NCI-H146 (cell line): ENCODE measurements around the gene ARPP21.

ENCODE experiments used
- DNase-seq: peaks from one replicate; lab custom pipeline; 2025; lab: John Stamatoyannopoulos, UW

Gene ARPP21

GRCh38 chr3:35641920-35642527, 2.7 kb downstream of the ARPP21 start:
- no peak for DNase-seq

- no peak for DNase-seq
Observed at GRCh38 chr3:35643495-35643894, 4.2 kb downstream of the ARPP21 start.

- no peak for DNase-seq
Observed at GRCh38 chr3:35644451-35644850, 5.1 kb downstream of the ARPP21 start.

DNA sequence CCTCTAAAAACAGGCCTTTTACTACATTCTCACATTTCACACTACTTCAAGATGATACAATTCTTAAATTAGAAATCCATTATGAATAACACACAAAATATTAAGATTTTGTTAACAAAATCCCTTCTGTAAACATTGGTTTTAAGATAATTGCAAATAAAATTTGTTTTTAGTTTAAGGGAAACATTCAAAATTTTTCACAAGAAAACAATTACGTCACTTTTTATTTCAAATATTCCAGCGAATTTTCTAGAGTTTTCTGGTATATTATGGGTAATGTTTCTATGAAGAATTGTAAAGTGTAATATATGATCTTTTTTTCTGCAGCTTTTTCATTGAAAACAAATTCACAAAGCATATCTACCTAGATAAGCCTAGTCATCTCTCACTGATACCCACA, 5.9 kb downstream of the ARPP21 start:
- no peak for DNase-seq

DNA sequence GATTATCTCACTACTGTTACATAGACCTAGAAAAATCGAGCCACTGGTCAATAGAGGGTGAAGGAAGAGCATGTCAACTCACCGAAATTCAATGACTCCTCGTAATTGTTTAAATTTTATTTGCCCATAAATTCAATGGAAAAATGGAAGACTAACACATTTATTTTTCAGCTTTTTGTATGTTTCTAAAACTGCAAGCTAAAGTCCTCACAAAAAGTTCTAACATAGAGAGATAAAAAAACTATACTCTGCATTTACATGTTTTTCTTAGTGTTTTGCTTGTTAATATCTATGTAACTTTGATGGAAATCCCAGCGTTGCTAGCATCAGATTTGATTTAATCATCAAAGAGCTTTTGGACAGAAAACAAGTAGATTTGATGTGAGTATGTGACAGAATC, 6.8 kb downstream of the ARPP21 start:
- no peak for DNase-seq

- no peak for DNase-seq
Observed at GRCh38 chr3:35647461-35647860, 8.1 kb downstream of the ARPP21 start.

DNA sequence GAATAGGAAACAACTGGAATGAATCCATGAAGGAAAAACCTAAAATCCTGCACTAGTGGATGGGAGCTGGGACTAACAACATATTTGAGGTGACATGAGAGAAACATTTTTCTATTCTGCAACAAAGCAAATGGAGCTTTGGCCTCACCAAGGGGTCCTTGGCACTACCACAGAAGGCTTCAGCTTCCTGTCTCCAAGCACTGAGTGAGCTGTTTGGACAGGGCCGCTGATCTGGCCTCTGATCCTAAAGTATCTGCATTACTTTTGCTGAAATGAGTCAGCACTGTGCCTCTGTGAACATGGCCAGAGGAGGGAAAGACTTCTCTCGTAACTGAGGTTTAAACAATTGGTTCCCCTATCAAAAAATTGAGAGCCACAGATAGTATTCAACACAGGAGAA, 9.0 kb downstream of the ARPP21 start:
- DNase-seq: no peak

GRCh38 chr3:35649405-35649804, 10.1 kb downstream of the ARPP21 start:
- no peak for DNase-seq

DNA sequence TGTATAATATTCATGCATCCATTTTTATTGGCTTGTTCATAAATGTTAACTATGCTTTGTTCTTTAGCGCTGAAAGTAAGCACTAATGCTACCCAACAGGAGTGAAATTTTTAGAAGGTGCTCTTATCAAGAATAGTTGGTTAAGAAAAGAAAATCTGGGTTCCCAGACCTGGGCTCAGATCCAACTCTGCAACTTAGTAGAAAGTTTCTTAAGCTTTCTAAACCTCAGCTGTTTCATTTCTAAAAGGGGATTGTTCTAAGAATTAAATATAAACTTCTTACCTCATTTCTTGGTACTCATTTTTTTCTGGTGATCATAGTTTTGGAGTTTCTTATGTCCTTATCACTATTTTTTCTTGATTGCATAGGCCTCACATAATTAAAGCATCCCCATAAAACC, 12.1 kb downstream of the ARPP21 start:
- no peak for DNase-seq

DNA sequence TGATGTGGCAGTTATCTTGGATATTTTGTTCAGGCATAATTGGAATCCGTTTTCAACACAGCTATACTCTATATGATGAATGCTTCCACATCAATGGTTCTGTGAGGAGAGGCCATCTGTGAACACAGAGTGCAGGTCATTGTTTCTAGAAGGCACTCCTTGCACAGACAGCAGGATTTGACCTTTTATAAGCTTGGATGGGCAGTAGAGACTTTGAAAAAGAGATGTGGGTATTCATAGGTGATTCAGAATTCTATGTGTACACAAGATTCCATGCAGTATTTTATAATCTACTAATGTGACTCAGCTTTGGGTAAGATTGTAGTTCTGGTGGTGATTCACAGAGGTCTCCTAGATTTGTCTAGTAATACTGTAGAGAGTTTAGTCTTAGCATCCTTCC, 12.5 kb downstream of the ARPP21 start:
- DNase-seq: no peak

DNA sequence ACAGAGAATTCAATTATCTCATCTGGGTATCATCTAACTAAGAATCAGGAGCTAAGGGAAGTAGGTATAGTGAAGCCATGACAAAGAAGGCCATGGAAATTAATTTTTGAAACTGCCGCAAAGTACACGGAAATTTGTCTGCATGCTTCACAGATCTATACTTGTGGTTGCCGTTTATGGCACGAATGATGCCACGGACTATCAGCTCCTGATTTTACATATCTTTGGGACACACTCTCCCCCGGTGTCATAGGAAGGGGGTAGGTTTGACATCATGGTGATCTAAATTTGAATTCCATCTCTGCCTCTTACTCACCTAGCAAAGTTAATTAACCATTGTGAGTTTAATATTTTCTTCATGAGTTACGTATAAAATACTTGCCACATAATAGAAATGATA, 14.0 kb downstream of the ARPP21 start:
- no peak for DNase-seq

GRCh38 chr3:35654476-35654875, 15.2 kb downstream of the ARPP21 start:
- DNase-seq: no peak

DNA sequence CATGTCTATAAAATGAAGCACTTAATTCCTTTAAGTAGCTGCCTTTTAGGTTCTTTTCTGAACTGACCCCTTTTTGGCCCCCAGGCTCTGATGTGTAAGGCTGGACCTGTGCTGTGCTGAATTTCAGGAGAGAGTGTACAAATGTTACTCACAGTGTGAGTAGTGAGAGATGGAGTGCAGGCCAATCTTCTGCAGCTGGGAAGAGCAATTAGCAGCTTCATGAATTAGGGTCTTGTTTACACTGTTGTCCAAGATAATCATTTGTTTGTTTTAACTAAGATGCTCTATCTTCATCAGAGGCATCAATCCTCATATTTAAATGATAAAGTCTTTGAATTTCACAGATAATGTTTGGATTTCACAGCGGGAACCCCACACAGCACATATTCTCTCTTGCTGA, 19.4 kb downstream of the ARPP21 start:
- no peak for DNase-seq

GRCh38 chr3:35659768-35660167, 20.4 kb downstream of the ARPP21 start:
- no peak for DNase-seq

DNA sequence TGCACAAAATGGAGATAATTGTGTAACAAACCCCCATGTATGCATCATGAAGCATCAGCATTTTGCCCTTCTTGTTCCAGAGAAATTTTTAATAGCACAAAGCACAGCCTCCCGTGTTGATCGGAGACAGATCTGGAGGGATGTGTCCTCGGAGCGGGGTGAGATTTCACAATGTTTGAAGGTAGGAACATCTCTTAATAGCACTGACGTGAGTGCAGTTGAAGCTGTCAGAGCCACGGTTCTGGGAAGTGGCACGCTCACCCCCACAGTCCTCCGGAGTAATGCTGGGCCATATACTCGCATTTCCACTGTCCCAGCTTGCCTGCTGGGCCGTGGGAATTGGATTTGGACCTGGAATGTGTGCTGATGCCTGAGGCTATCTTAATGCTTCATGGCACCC, 24.1 kb downstream of the ARPP21 start:
- DNase-seq: no peak

GRCh38 chr3:35664460-35664919, 25.2 kb downstream of the ARPP21 start:
- peak; percentile 27 for DNase-seq

DNA sequence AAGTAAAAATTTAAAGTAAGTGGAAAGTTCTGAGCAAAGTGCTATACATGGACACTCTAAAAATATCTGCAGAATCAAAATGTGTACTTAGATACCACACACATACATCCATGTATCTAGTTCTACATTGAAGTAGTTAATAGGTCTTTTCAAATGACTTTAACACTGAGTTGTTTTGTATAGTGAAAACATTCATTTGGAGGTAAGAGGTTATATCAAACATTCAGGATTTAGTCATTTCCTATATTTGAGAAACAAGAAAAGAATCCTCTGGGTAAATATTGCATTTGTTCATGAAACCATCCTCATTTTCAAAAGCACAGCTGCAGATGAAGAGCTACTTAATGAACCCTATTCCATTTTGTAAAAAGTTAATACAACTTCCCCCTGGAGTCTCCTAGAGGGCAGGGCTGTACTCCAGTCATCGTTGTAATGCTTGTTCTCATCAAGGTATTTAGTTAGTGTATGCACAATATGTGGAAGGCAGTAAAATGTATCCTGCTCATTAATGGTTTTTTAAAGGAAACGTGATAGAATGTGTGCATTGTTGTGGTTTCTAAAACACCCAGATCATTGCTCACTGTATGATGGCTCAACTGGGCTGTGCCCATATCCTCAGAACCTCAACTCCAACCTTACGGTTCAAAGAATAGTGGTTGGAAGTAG, 26.2 kb downstream of the ARPP21 start:
- no peak for DNase-seq

DNA sequence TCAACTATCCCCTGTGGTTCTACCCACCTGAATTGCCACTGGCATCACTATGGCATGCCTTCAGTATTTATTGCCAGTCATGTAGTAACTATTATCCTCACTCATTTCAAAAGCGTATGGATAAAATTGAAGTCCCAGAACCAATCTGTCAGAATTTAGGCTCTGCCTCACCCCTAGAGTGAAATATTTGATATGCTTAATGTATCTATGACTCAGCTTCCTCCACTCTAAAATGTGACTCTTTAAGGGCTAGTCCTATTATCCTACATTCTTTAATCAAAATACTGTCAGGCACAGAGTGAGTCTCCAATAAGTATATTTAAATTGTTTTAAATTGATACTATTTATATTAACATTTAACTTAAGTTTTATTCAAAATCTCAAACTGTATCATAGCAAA, 27.6 kb downstream of the ARPP21 start:
- DNase-seq: no peak

DNA sequence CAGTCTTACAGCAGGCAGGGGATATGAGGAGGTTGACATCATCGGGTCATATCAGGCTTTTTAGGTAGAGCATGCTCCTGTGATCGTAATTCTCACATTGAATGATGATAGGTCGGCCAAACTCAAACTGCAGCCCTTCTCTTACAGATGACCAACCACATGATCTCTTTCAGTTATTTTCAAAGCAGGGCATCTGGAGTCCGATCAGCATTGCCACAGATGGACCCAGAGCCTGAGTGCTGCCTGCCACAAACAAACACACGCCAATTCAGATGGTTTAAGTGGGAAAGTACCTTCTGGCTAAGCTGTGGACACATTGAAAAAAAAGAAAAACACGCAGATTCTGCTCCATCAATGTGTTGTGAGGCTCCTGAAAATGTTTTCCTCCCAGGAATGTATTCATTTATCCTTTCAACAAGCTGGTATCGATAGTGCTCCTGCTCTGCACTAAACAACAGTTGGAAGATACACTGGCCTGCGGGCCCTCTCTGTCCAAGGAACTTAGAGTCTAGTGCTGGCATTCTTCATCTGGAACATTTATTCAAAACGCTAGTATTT, 31.2 kb downstream of the ARPP21 start:
- no peak for DNase-seq

DNA sequence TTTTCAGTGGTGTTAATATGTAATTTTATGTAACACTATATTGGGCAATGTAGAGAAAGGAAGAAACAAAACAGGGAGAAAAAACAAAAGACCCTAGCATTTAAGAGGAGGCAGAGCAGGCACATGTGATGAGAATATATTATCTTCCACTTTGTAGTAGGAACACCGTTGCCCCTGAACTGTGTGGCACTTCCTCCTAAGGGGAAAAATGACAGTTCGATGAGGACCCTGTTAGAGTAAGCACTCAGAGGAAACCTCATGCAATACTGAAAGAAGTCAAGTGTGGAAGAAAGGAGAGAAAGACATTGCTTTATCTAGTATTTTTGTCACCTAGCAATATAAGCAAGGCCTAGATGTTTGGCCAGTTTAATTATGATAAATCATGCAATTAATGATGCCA, 32.2 kb downstream of the ARPP21 start:
- no peak for DNase-seq

DNA sequence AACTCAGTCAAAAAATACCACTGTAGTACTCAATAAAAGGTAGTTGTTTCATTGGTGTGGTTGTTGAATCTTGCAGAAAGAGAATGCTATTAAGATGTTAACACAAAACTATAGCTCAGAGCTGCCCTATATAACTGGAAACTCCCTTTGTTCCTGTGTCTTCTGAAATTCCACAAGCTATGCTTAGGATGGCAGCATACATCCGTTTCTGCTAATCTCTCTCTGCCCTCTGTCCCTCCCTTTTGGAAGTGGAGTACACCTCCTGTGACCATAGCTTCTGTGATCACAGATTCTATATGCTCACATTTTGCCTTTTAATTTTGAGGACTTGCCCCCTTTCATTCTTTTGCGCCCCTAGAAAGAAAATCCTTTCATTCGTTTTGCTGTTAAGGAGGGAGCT, 33.7 kb downstream of the ARPP21 start:
- no peak for DNase-seq

GRCh38 chr3:35674451-35675109, 35.3 kb downstream of the ARPP21 start:
- no peak for DNase-seq

GRCh38 chr3:35675206-35675605, 35.9 kb downstream of the ARPP21 start:
- no peak for DNase-seq
